HPDE6-E6E7 (cell line): ENCODE measurements around the gene SUSD2.
"Not testable (repeated sequence)": the region's sequence is repeated elsewhere in the genome, so short reads cannot be mapped to it uniquely, and the experiment has no call there.

Experiments used
- DNase-seq: peaks from one replicate; pipeline ENCODE4 v3.0.0; 2011; ENCODE audit warnings: missing footprints; ENCODE audit errors: extremely low spot score

SUSD2 gene

GRCh38 chr22:24177045-24177444, 4.2 kb upstream of the SUSD2 start:
- no peak for DNase-seq

- no peak for DNase-seq
These were observed 3.8 kb upstream of the SUSD2 start for GRCh38 chr22:24177456-24177855.

- no peak for DNase-seq
These were observed 3.3 kb upstream of the SUSD2 start for GRCh38 chr22:24178021-24178431.

- DNase-seq, result no peak
These were observed 2.5 kb upstream of the SUSD2 start for GRCh38 chr22:24178502-24179440.

GRCh38 chr22:24179478-24180210, 1.6 kb upstream of the SUSD2 start:
- no peak for DNase-seq

- DNase-seq, result no peak
These were observed 785 bp upstream of the SUSD2 start for GRCh38 chr22:24180316-24181087.

GRCh38 chr22:24181996-24182899, 961 bp downstream of the SUSD2 start:
- DNase-seq, result no peak

- not testable (repeated sequence) for DNase-seq
These were observed 1.6 kb downstream of the SUSD2 start for GRCh38 chr22:24182900-24183246.

- no peak for DNase-seq
These were observed 2.2 kb downstream of the SUSD2 start for GRCh38 chr22:24183321-24184031.

GRCh38 chr22:24184057-24184798, 2.9 kb downstream of the SUSD2 start:
- DNase-seq, result no peak

- no peak for DNase-seq
These were observed 3.8 kb downstream of the SUSD2 start for GRCh38 chr22:24185001-24185500.

GRCh38 chr22:24185501-24186351, 4.4 kb downstream of the SUSD2 start:
- no peak for DNase-seq

- DNase-seq, result no peak
These were observed 5.1 kb downstream of the SUSD2 start for GRCh38 chr22:24186352-24186740.

- DNase-seq, result no peak
These were observed 5.8 kb downstream of the SUSD2 start for GRCh38 chr22:24186892-24187670.

GRCh38 chr22:24187731-24188644, 6.7 kb downstream of the SUSD2 start:
- no peak for DNase-seq

- no peak for DNase-seq
These were observed 7.5 kb downstream of the SUSD2 start for GRCh38 chr22:24188705-24189248.
